Transverse colon (tissue), 4 donors: ENCODE results near the gene ARHGAP5.

Experiments used
- CTCF ChIP-seq, 5 experiments: fragments of 200-600 bp in 3 of 5; fragments of 450-650 bp in 2 of 5; sonication (generic) in 3 of 5; IDR thresholded peaks; 1 replicate in 2 of 5; 2 replicates in 3 of 5; pipeline ENCODE4 v1.5.1; 2016 to 2017; ENCODE audit warnings: antibody characterized with exemption in 5 of 5, inconsistent platforms in 3 of 5, mild to moderate bottlenecking in 2 of 5, moderate library complexity in 1 of 5
- EP300 ChIP-seq: sonication (generic); formaldehyde crosslinking; IDR thresholded peaks from one replicate; pipeline ENCODE4 v1.6.1; 2017; ENCODE audit warnings: antibody characterized with exemption, low read depth
- POLR2A ChIP-seq: fragments of 450-650 bp; IDR thresholded peaks from one replicate; pipeline ENCODE4 v1.6.1; 2016; ENCODE audit warnings: antibody characterized with exemption, mild to moderate bottlenecking, moderate library complexity
- POLR2AphosphoS5 ChIP-seq, 3 donors: sonication (generic); formaldehyde crosslinking; IDR thresholded peaks; one replicate each; pipeline ENCODE4 v1.6.1; 2016; ENCODE audit warnings: antibody characterized with exemption in 3 of 3

GRCh38 chr14:32049361-32050088 is 27.6 kb upstream of the ARHGAP5 start:
- TF ChIP-seq CTCF (IDR thresholded peaks at IDR 0.05): no peak
- TF ChIP-seq POLR2A: no peak
- no peak for TF ChIP-seq POLR2AphosphoS5 (IDR thresholded peaks at IDR 0.05)
- TF ChIP-seq EP300: no peak
